ENCODE data around the gene SFPQ.

DNA sequence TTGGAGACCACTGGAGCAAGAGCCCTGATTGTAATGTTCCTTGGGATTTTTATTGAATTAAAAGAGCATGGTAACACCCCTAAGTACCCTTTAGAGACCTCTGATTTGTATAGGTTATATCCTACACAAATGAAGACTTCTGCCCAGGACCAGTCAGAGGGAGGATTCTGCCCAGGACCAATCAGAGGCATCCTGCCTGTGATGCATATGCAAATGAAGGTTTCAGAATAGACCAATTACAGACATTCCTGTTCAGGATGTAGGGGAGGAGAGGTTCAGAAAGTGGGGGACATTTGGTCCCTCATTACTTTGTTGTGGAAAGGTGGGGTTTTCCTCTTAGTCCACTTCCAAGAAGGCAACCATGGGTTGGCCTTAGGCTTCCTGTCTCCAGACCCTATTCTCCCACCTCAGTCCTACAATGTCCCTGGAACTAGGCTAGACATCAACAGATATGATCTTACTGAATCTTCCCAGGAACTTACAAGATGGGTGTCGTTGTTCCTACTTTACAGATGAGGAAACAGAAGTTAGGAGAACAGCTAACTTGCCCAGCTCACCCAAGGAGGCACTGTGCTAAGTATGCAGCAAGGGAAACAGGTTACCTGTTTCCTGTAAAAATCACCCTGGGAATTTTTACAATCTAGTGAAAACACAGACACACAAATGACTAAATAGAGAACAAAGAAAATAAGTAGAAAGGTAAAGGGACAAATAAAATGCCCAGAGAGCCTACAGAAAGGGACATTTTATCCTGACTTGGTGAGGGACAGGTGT lies 36.8 kb upstream of the SFPQ start:
- TF ChIP-seq POLR2A (IDR thresholded peaks at IDR 0.05) (no peak), POLR2AphosphoS5 (IDR thresholded peaks at IDR 0.05) (no peak), EP300 (IDR thresholded peaks at IDR 0.05) (no peak)
- TF ChIP-seq, protein P1, sequence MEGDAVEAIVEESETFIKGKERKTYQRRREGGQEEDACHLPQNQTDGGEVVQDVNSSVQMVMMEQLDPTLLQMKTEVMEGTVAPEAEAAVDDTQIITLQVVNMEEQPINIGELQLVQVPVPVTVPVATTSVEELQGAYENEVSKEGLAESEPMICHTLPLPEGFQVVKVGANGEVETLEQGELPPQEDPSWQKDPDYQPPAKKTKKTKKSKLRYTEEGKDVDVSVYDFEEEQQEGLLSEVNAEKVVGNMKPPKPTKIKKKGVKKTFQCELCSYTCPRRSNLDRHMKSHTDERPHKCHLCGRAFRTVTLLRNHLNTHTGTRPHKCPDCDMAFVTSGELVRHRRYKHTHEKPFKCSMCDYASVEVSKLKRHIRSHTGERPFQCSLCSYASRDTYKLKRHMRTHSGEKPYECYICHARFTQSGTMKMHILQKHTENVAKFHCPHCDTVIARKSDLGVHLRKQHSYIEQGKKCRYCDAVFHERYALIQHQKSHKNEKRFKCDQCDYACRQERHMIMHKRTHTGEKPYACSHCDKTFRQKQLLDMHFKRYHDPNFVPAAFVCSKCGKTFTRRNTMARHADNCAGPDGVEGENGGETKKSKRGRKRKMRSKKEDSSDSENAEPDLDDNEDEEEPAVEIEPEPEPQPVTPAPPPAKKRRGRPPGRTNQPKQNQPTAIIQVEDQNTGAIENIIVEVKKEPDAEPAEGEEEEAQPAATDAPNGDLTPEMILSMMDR (IDR thresholded peaks at IDR 0.05): no peak

Measured in upper lobe of left lung (tissue), 4 donors.